NCI-H2171 (cell line): ENCODE results near the gene AKR1E2.
"Not testable (repeated sequence)": the region's sequence is repeated elsewhere in the genome, so short reads cannot be mapped to it uniquely, and the experiment has no call there.

Experiments
- DNase-seq: peaks from one replicate; lab custom pipeline; 2025; lab: John Stamatoyannopoulos, UW

AKR1E2 gene

GRCh38 chr10:4813496-4813895, 12.5 kb upstream of the AKR1E2 start:
- no peak for DNase-seq

- DNase-seq = not testable (repeated sequence)
Observed at GRCh38 chr10:4815646-4816180, 10.3 kb upstream of the AKR1E2 start.

GRCh38 chr10:4816966-4817365, 9.0 kb upstream of the AKR1E2 start:
- no peak for DNase-seq

- no peak for DNase-seq
Observed at GRCh38 chr10:4819067-4819466, 6.9 kb upstream of the AKR1E2 start.

- no peak for DNase-seq
Observed at GRCh38 chr10:4819707-4820106, 6.3 kb upstream of the AKR1E2 start.

GRCh38 chr10:4820804-4821401, 5.1 kb upstream of the AKR1E2 start:
- DNase-seq = no peak

- no peak for DNase-seq
Observed at GRCh38 chr10:4822208-4822607, 3.8 kb upstream of the AKR1E2 start.

GRCh38 chr10:4824791-4825310, 1.2 kb upstream of the AKR1E2 start:
- DNase-seq = no peak

GRCh38 chr10:4825456-4825867, 545 bp upstream of the AKR1E2 start:
- no peak for DNase-seq

GRCh38 chr10:4826792-4827324, 851 bp downstream of the AKR1E2 start:
- DNase-seq = no peak

GRCh38 chr10:4828005-4828404, 2.0 kb downstream of the AKR1E2 start:
- DNase-seq = no peak

- no peak for DNase-seq
Observed at GRCh38 chr10:4830551-4830950, 4.5 kb downstream of the AKR1E2 start.

- no peak for DNase-seq
Observed at GRCh38 chr10:4831091-4831490, 5.1 kb downstream of the AKR1E2 start.

GRCh38 chr10:4833286-4833685, 7.3 kb downstream of the AKR1E2 start:
- DNase-seq = no peak

GRCh38 chr10:4834898-4835405, 8.9 kb downstream of the AKR1E2 start:
- no peak for DNase-seq

- DNase-seq = no peak
Observed at GRCh38 chr10:4835494-4835918, 9.5 kb downstream of the AKR1E2 start.

- no peak for DNase-seq
Observed at GRCh38 chr10:4836416-4836969, 10.5 kb downstream of the AKR1E2 start.

- no peak for DNase-seq
Observed at GRCh38 chr10:4837551-4837950, 11.5 kb downstream of the AKR1E2 start.

GRCh38 chr10:4838743-4839142, 12.7 kb downstream of the AKR1E2 start:
- no peak for DNase-seq

GRCh38 chr10:4839353-4839752, 13.3 kb downstream of the AKR1E2 start:
- DNase-seq = no peak

- no peak for DNase-seq
Observed at GRCh38 chr10:4840151-4840550, 14.1 kb downstream of the AKR1E2 start.

- DNase-seq = no peak
Observed at GRCh38 chr10:4843525-4844180, 17.6 kb downstream of the AKR1E2 start.

GRCh38 chr10:4844864-4845263, 18.9 kb downstream of the AKR1E2 start:
- DNase-seq = no peak
